ENCODE data around the gene OVCA2. TPM values are rescaled to one million over a fixed set of nuclear protein-coding genes. Genes with fewer than 3 reads are reported as not detected.

OVCA2 gene
- total RNA-seq, 1 experiment from 2014 or later = 27.3 TPM

DNA sequence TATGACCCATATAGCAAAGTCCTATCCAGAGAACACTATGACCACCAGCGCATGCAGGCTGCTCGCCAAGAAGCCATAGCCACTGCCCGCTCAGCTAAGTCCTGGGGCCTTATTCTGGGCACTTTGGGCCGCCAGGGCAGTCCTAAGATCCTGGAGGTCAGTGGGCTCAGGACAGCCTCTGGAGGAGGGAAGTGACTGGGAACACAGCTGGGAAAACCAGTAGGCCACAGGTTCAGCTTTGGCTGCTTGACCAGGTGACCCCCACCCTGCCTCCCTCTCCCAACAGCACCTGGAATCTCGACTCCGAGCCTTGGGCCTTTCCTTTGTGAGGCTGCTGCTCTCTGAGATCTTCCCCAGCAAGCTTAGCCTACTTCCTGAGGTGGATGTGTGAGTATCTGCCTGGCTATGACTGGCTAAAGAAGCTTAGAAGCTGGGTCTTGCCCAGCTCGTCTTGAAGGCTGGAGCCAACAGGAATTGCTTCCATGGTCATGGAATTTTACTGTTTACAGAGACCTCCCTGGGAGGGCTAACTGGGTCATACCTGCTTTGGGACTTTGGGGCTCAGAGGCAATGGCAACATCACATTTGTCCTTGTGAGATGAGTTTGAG is 1.5 kb upstream of the OVCA2 start:
- H3K27ac ChIP-seq (ENCODE audit: low read depth, low read length) = no peak overlapping the region
- ATAC-seq (no peak), DNase-seq (ENCODE audit: low read depth, low spot score) (no peak)
- H3K79me2 ChIP-seq (ENCODE audit: insufficient read depth, low read length) = peaks cover 20% of the 10 kb centered on the region; the same call in 1 of the 2 replicates
- H3K9me3 ChIP-seq (ENCODE audit: control insufficient read depth in 1 of 2, insufficient read depth in 1 of 2, low read depth in 1 of 2, low read length in 2 of 2) = no peaks in the 10 kb centered on the region
- ChIA-PET POLR2A (no interaction called here), CTCF (interaction anchor here (1.0 kb wide), 1 partner anchor 132 kb away, joined by 3 read pairs; no protein-coding TSS in a partner anchor), RAD21 (ENCODE audit: low non-redundant PET in 1 of 2, low total read pairs in 2 of 2, uncharacterized antibody in 2 of 2, unreplicated experiment in 2 of 2) (interaction anchor here in 1 of 2 experiments (0.9 kb wide), 1 partner anchor 131 kb away, joined by 3 read pairs; no protein-coding TSS in a partner anchor)
- no peak overlapping the region for H3K4me3 ChIP-seq (replicated peaks in 1 of 2; ENCODE audit: low read depth in 1 of 2, low read length in 2 of 2)
- H3K4me1 ChIP-seq (ENCODE audit: control insufficient read depth in 1 of 2, insufficient read depth in 2 of 2, low read length in 2 of 2) = peaks cover 17 to 36% of the 10 kb centered on the region in 2 experiments
- no peaks in the 10 kb centered on the region for H3K27me3 ChIP-seq (ENCODE audit: insufficient read depth, low read length)
- no peak for TF ChIP-seq SRF (IDR thresholded peaks at IDR 0.05; ENCODE audit: low read depth)
- TF ChIP-seq EGR1 (IDR thresholded peaks at IDR 0.05; ENCODE audit: low read depth) = no peak
- no peak for TF ChIP-seq JUND (IDR thresholded peaks at IDR 0.05)
- no peak for TF ChIP-seq CBX3 (IDR thresholded peaks at IDR 0.05; ENCODE audit: low read depth)
- no peak for TF ChIP-seq RAD21 (IDR thresholded peaks at IDR 0.05; ENCODE audit: low read depth)
- TF ChIP-seq ZFX (IDR thresholded peaks at IDR 0.05) = no peak
- TF ChIP-seq POLR2AphosphoS5 (IDR thresholded peaks at IDR 0.05; ENCODE audit: low read depth, low read length) = no peak
- TF ChIP-seq SP1 (IDR thresholded peaks at IDR 0.05; ENCODE audit: low read depth) = no peak
- TF ChIP-seq, protein P1, sequence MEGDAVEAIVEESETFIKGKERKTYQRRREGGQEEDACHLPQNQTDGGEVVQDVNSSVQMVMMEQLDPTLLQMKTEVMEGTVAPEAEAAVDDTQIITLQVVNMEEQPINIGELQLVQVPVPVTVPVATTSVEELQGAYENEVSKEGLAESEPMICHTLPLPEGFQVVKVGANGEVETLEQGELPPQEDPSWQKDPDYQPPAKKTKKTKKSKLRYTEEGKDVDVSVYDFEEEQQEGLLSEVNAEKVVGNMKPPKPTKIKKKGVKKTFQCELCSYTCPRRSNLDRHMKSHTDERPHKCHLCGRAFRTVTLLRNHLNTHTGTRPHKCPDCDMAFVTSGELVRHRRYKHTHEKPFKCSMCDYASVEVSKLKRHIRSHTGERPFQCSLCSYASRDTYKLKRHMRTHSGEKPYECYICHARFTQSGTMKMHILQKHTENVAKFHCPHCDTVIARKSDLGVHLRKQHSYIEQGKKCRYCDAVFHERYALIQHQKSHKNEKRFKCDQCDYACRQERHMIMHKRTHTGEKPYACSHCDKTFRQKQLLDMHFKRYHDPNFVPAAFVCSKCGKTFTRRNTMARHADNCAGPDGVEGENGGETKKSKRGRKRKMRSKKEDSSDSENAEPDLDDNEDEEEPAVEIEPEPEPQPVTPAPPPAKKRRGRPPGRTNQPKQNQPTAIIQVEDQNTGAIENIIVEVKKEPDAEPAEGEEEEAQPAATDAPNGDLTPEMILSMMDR (IDR thresholded peaks at IDR 0.05 in 2 of 3, conservative IDR thresholded peaks at IDR 0.05 in 1 of 3; ENCODE audit: borderline replicate concordance in 1 of 3, insufficient read depth in 1 of 3, low read depth in 2 of 3, low read length in 2 of 3) = no peak
- TF ChIP-seq YY1 (IDR thresholded peaks at IDR 0.05; ENCODE audit: extremely low read depth, insufficient replicate concordance, low read depth, low read length) = no peak
- TF ChIP-seq ZNF274 (IDR thresholded peaks at IDR 0.05; ENCODE audit: low read depth, low read length) = no peak
- TF ChIP-seq SIN3A (IDR thresholded peaks at IDR 0.05; ENCODE audit: low read depth) = no peak
- no peak for TF ChIP-seq EZH2 (IDR thresholded peaks at IDR 0.05)
- no peak for TF ChIP-seq FOSL1 (IDR thresholded peaks at IDR 0.05; ENCODE audit: low read depth)
- TF ChIP-seq ELF1 (IDR thresholded peaks at IDR 0.05; ENCODE audit: borderline replicate concordance, low read depth) = no peak
- no peak for TF ChIP-seq EZH2phosphoT487 (IDR thresholded peaks at IDR 0.05; ENCODE audit: borderline replicate concordance)
- no TSS peak for BruUV-seq (replicated peaks)
- no peak overlapping the region for H2AFZ ChIP-seq (ENCODE audit: low read depth, low read length, poor library complexity, severe bottlenecking)
- no peaks in the 10 kb centered on the region for H3K9me2 ChIP-seq (ENCODE audit: insufficient read depth)
- H3K9ac ChIP-seq (ENCODE audit: low read length) = no peak overlapping the region
- intact Hi-C loops (cut with micrococcal nuclease) = no loop called here
- peaks cover 0 to 3% of the 10 kb centered on the region in 2 experiments; a peak in 1 of 4 replicates for H3K36me3 ChIP-seq (ENCODE audit: control insufficient read depth in 1 of 2, insufficient read depth in 2 of 2, low read length in 2 of 2)
- no peak overlapping the region for H3K4me2 ChIP-seq (ENCODE audit: low read length)
- no peaks in the 10 kb centered on the region for H4K20me1 ChIP-seq (ENCODE audit: insufficient read depth)

Measured in HCT116 (cell line).